ENCODE data around the gene IL1A.

Gene IL1A

GRCh38 chr2:112750560-112750843, 33.8 kb downstream of the IL1A start:
- no peak overlapping the region for H3K27ac ChIP-seq (ENCODE audit: insufficient read depth, low read depth, low read length, poor library complexity, severe bottlenecking)
- peaks cover 4% of the 10 kb centered on the region for H3K4me1 ChIP-seq (ENCODE audit: control insufficient read depth, insufficient read depth, low read length)
- no peaks in the 10 kb centered on the region for H3K9me3 ChIP-seq (ENCODE audit: control insufficient read depth, low read length)
- no peaks in the 10 kb centered on the region for H3K27me3 ChIP-seq (ENCODE audit: control insufficient read depth, insufficient read depth, low read length, poor library complexity, severe bottlenecking)
- peaks cover 36% of the 10 kb centered on the region for H3K36me3 ChIP-seq (ENCODE audit: control insufficient read depth, insufficient read depth, low read length)
- H3K4me3 ChIP-seq (ENCODE audit: insufficient read depth, low read depth, low read length) = no peak overlapping the region

DNA sequence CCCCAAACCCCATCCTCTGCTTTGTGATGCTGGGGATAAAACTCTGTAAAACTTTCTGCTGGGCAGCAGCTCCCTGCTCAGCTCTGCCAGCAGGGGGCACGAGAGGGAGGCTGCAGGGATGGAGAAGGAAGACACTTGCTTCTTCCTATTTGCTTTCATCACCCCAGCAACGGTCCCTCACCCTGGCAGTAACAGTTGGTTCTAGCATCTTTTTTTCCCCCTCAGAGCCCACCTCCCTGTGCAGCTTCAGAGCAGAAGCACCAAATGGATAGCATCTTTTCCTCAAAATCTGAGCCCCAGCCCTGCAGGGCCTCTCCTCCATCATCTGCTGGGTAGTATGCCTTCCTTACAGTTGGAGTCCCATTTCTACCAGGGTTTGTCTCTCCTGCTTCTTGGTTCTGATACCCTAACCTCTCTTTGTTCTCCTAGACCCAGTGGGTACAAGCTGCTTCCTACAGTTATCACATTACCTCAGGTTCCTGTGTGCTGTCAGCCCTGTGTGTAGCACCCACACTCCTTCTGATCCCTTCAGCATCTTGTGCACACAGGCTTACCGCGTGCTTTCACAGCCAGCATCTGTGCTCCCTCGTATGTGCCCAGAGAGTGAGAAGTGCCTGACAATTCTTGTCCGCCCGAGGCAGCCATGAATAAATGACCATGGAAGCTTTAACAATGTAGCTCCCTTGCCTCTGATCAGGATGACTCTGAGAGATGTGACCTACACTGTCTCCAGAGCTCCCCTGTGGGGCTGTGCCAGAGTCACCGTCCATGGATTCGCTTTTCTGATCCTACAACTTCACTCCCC, 34.3 kb downstream of the IL1A start:
- 75 to 77% methylated on average over 9 of the region's 9 CpGs for WGBS, 2 experiments
- Histone ChIP-seq H3K27me3 (ENCODE audit: control insufficient read depth, insufficient read depth, low read length, poor library complexity, severe bottlenecking) (no peaks in the 10 kb centered on the region), H3K36me3 (ENCODE audit: control insufficient read depth, insufficient read depth, low read length) (peaks cover 30% of the 10 kb centered on the region), H3K9me3 (ENCODE audit: control insufficient read depth, low read length) (no peaks in the 10 kb centered on the region), H3K27ac (ENCODE audit: insufficient read depth, low read depth, low read length, poor library complexity, severe bottlenecking) (no peak overlapping the region), H3K4me1 (ENCODE audit: control insufficient read depth, insufficient read depth, low read length) (peaks cover 4% of the 10 kb centered on the region), H3K4me3 (ENCODE audit: insufficient read depth, low read depth, low read length) (no peak overlapping the region)

GRCh38 chr2:112740527-112740926, 43.8 kb downstream of the IL1A start:
- Histone ChIP-seq H3K36me3 (ENCODE audit: control insufficient read depth, insufficient read depth, low read length) (peaks cover 38% of the 10 kb centered on the region), H3K27ac (ENCODE audit: insufficient read depth, low read depth, low read length, poor library complexity, severe bottlenecking) (no peak overlapping the region), H3K4me1 (ENCODE audit: control insufficient read depth, insufficient read depth, low read length) (no peaks in the 10 kb centered on the region), H3K27me3 (ENCODE audit: control insufficient read depth, insufficient read depth, low read length, poor library complexity, severe bottlenecking) (no peaks in the 10 kb centered on the region), H3K9me3 (ENCODE audit: control insufficient read depth, low read length) (no peaks in the 10 kb centered on the region), H3K4me3 (ENCODE audit: insufficient read depth, low read depth, low read length) (no peak overlapping the region)
- 94 to 95% methylated on average over 7 of the region's 7 CpGs for WGBS, 2 experiments

- Histone ChIP-seq H3K4me3 (ENCODE audit: insufficient read depth, low read depth, low read length) (no peak overlapping the region), H3K27me3 (ENCODE audit: control insufficient read depth, insufficient read depth, low read length, poor library complexity, severe bottlenecking) (no peaks in the 10 kb centered on the region), H3K9me3 (ENCODE audit: control insufficient read depth, low read length) (no peaks in the 10 kb centered on the region), H3K36me3 (ENCODE audit: control insufficient read depth, insufficient read depth, low read length) (peaks cover 31% of the 10 kb centered on the region), H3K27ac (ENCODE audit: insufficient read depth, low read depth, low read length, poor library complexity, severe bottlenecking) (no peak overlapping the region), H3K4me1 (ENCODE audit: control insufficient read depth, insufficient read depth, low read length) (no peaks in the 10 kb centered on the region)
- WGBS, 2 experiments = 83 to 100% methylated on average over 1 of the region's 1 CpG
Observed at GRCh38 chr2:112737542-112738232, 46.6 kb downstream of the IL1A start.

GRCh38 chr2:112733871-112734270, 50.4 kb downstream of the IL1A start:
- H3K27me3 ChIP-seq (ENCODE audit: control insufficient read depth, insufficient read depth, low read length, poor library complexity, severe bottlenecking) = no peaks in the 10 kb centered on the region
- H3K9me3 ChIP-seq (ENCODE audit: control insufficient read depth, low read length) = no peaks in the 10 kb centered on the region
- peaks cover 3% of the 10 kb centered on the region for H3K36me3 ChIP-seq (ENCODE audit: control insufficient read depth, insufficient read depth, low read length)
- 100% methylated on average over 1 of the region's 1 CpG; no CpG with 5 or more reads in 1 of the 2 experiments for WGBS, 2 experiments
- no peaks in the 10 kb centered on the region for H3K4me1 ChIP-seq (ENCODE audit: control insufficient read depth, insufficient read depth, low read length)
- no peak overlapping the region for H3K4me3 ChIP-seq (ENCODE audit: insufficient read depth, low read depth, low read length)
- no peak overlapping the region for H3K27ac ChIP-seq (ENCODE audit: insufficient read depth, low read depth, low read length, poor library complexity, severe bottlenecking)

DNA sequence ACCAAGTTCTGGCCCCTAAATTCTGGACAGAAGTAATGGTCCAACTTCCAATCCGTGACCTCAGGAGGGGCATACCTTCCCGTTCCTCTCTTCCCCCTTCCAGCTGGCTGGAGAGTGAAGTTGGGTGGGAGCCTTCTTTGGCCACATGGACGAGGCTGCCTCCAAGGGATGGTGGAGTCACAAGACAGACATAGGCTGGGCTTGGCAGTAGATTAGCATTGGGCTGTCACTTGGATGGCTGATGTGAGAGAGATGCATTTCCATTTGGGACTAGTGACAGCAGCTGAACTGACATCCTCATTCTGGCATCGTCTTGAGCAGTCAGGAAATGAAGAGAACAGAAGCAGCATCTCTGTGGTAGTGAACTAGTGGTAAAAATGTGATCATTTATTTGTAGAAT, 50.8 kb downstream of the IL1A start:
- Histone ChIP-seq H3K36me3 (ENCODE audit: control insufficient read depth, insufficient read depth, low read length) (no peaks in the 10 kb centered on the region), H3K4me1 (ENCODE audit: control insufficient read depth, insufficient read depth, low read length) (no peaks in the 10 kb centered on the region), H3K27me3 (ENCODE audit: control insufficient read depth, insufficient read depth, low read length, poor library complexity, severe bottlenecking) (no peaks in the 10 kb centered on the region), H3K4me3 (ENCODE audit: insufficient read depth, low read depth, low read length) (no peak overlapping the region), H3K9me3 (ENCODE audit: control insufficient read depth, low read length) (no peaks in the 10 kb centered on the region), H3K27ac (ENCODE audit: insufficient read depth, low read depth, low read length, poor library complexity, severe bottlenecking) (no peak overlapping the region)
- WGBS, 2 experiments = 82 to 90% methylated on average over 4 of the region's 4 CpGs

GRCh38 chr2:112731479-112731878, 52.8 kb downstream of the IL1A start:
- no peak overlapping the region for H3K4me3 ChIP-seq (ENCODE audit: insufficient read depth, low read depth, low read length)
- no peaks in the 10 kb centered on the region for H3K36me3 ChIP-seq (ENCODE audit: control insufficient read depth, insufficient read depth, low read length)
- 88 to 97% methylated on average over 2 of the region's 2 CpGs for WGBS, 2 experiments
- H3K27ac ChIP-seq (ENCODE audit: insufficient read depth, low read depth, low read length, poor library complexity, severe bottlenecking) = no peak overlapping the region
- no peaks in the 10 kb centered on the region for H3K27me3 ChIP-seq (ENCODE audit: control insufficient read depth, insufficient read depth, low read length, poor library complexity, severe bottlenecking)
- no peaks in the 10 kb centered on the region for H3K9me3 ChIP-seq (ENCODE audit: control insufficient read depth, low read length)
- H3K4me1 ChIP-seq (ENCODE audit: control insufficient read depth, insufficient read depth, low read length) = no peaks in the 10 kb centered on the region

DNA sequence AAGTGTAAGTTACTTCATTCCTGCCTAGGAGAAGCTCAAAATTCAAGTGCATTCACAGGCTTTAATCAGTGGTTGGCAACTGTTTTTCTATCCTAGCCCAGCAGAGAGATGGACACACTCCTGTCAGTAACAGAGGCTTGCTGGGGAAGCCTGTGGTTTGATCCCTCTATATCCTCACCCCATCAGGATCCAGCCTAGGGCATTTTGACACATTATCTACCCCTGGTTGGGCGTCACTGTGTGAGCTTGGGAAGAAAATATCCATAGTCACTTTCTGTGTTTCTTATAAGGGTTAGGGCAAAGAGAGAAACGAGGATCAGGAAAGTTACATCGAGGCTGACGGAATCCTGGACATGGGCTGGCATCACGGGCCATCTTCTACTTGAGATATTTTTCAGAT, 53.5 kb downstream of the IL1A start:
- Histone ChIP-seq H3K36me3 (ENCODE audit: control insufficient read depth, insufficient read depth, low read length) (no peaks in the 10 kb centered on the region), H3K4me3 (ENCODE audit: insufficient read depth, low read depth, low read length) (no peak overlapping the region), H3K9me3 (ENCODE audit: control insufficient read depth, low read length) (no peaks in the 10 kb centered on the region), H3K4me1 (ENCODE audit: control insufficient read depth, insufficient read depth, low read length) (no peaks in the 10 kb centered on the region), H3K27ac (ENCODE audit: insufficient read depth, low read depth, low read length, poor library complexity, severe bottlenecking) (no peak overlapping the region), H3K27me3 (ENCODE audit: control insufficient read depth, insufficient read depth, low read length, poor library complexity, severe bottlenecking) (no peaks in the 10 kb centered on the region)
- 93 to 95% methylated on average over 5 of the region's 5 CpGs for WGBS, 2 experiments

DNA sequence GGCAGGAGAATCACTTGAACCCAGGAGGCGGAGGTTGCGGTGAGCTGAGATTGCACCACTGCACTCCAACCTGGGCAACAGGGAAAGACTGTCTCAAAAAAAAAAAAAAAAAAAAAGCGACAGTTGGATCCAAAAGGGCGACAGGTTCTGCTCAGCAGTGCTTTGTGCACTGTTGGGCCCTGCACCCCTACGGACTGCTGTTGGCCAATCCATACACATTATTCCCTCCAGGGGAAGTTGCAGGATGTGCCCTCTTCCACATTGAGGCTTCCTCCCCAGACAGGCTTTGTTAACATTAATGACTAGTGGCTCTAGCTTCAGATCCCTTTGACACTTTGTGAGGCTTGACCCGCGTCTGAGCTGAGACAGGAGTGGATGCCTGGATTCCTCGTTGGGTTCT, 54.1 kb downstream of the IL1A start:
- Histone ChIP-seq H3K36me3 (ENCODE audit: control insufficient read depth, insufficient read depth, low read length) (no peaks in the 10 kb centered on the region), H3K4me1 (ENCODE audit: control insufficient read depth, insufficient read depth, low read length) (no peaks in the 10 kb centered on the region), H3K27ac (ENCODE audit: insufficient read depth, low read depth, low read length, poor library complexity, severe bottlenecking) (no peak overlapping the region), H3K27me3 (ENCODE audit: control insufficient read depth, insufficient read depth, low read length, poor library complexity, severe bottlenecking) (no peaks in the 10 kb centered on the region), H3K9me3 (ENCODE audit: control insufficient read depth, low read length) (no peaks in the 10 kb centered on the region), H3K4me3 (ENCODE audit: insufficient read depth, low read depth, low read length) (no peak overlapping the region)
- 85 to 87% methylated on average over 7 to 8 of the region's 8 CpGs for WGBS, 2 experiments

DNA sequence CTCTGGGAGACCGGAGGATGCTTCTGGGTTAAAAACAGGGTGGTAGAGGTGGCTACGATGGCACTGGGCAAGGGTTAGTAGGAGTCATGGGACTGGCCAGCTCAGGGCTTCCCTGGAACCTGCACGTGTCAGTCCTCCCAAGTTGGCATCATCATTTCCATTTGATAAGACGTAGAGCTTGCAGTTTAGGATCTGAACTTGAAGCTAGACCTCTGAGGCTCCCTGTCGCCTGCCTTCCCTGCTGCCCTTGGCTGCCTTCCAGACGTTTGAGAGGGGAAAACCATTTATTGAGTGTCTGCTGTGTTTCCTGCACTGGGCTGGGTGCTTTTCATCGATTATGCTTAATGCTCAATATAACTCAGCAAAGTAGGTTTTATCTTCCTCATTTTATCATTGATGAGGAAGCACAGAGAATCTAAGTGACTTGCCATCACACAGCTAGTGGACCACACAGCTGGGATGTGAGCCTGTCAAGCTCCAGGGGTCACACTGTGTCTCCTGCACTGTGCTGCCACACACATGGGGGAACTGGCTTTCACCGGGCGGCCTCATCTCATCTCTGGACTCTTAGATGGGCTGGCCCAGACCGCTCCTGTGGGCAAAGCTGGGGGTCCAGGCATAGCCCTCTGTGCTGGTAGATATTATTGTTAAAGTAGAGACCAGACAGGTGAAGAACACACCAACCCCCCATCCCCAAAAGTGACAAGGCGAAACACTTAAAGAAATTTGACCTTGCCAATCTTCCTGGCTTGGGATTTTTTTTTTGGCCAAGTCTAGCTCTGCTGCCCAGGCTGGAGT, 55.7 kb downstream of the IL1A start:
- no peaks in the 10 kb centered on the region for H3K4me1 ChIP-seq (ENCODE audit: control insufficient read depth, insufficient read depth, low read length)
- no peak overlapping the region for H3K4me3 ChIP-seq (ENCODE audit: insufficient read depth, low read depth, low read length)
- H3K27ac ChIP-seq (ENCODE audit: insufficient read depth, low read depth, low read length, poor library complexity, severe bottlenecking) = no peak overlapping the region
- no peaks in the 10 kb centered on the region for H3K9me3 ChIP-seq (ENCODE audit: control insufficient read depth, low read length)
- H3K36me3 ChIP-seq (ENCODE audit: control insufficient read depth, insufficient read depth, low read length) = no peaks in the 10 kb centered on the region
- H3K27me3 ChIP-seq (ENCODE audit: control insufficient read depth, insufficient read depth, low read length, poor library complexity, severe bottlenecking) = no peaks in the 10 kb centered on the region
- WGBS, 2 experiments = 81 to 83% methylated on average over 11 of the region's 11 CpGs
